Loucy (cell line): ENCODE data around the gene CORT.

Experiments used
- H2AFZ ChIP-seq: fragments of 200-600 bp; sonication (generic); 2 replicates; pipeline ENCODE4 v1.6.0; 2016; ENCODE audit warnings: antibody characterized with exemption, mild to moderate bottlenecking, low read length, moderate library complexity
- H3F3A ChIP-seq: fragments of 200-600 bp; 2 replicates; pipeline ENCODE4 v1.6.0; 2016; ENCODE audit warnings: antibody characterized with exemption, low read depth, mild to moderate bottlenecking
- H3K27me3 ChIP-seq: fragments of 200-600 bp; sonication (generic); 2 replicates; pipeline ENCODE4 v1.6.1; 2014; ENCODE audit warnings: low read length, mild to moderate bottlenecking; ENCODE audit not compliant: insufficient read depth, poor library complexity, severe bottlenecking
- H3K36me3 ChIP-seq: fragments of 200-600 bp; sonication (generic); 2 replicates; pipeline ENCODE4 v1.6.1; 2016; ENCODE audit warnings: low read length; ENCODE audit not compliant: insufficient read depth
- H3K4me1 ChIP-seq: fragments of 200-600 bp; sonication (generic); 2 replicates; pipeline ENCODE4 v1.5.1; 2014; ENCODE audit warnings: low read length, mild to moderate bottlenecking; ENCODE audit not compliant: insufficient read depth, poor library complexity, severe bottlenecking
- H3K4me2 ChIP-seq: fragments of 200-600 bp; sonication (generic); 2 replicates; pipeline ENCODE4 v1.6.0; 2014; ENCODE audit warnings: antibody characterized with exemption, low read length, low read depth, mild to moderate bottlenecking; ENCODE audit not compliant: poor library complexity, severe bottlenecking
- H3K4me3 ChIP-seq: fragments of 200-600 bp; sonication (generic); 2 replicates; pipeline ENCODE4 v1.5.1; 2014; ENCODE audit warnings: low read length, mild to moderate bottlenecking, mixed read lengths; ENCODE audit not compliant: poor library complexity, severe bottlenecking
- H3K79me2 ChIP-seq: fragments of 200-600 bp; sonication (generic); 2 replicates; pipeline ENCODE4 v1.6.1; 2014; ENCODE audit warnings: low read length; ENCODE audit not compliant: insufficient read depth
- H3K9ac ChIP-seq: fragments of 200-600 bp; sonication (generic); 2 replicates; pipeline ENCODE4 v1.6.0; 2014; ENCODE audit warnings: mild to moderate bottlenecking, low read depth, low read length, moderate library complexity; ENCODE audit not compliant: poor library complexity, severe bottlenecking
- H3K9me2 ChIP-seq: fragments of 200-600 bp; sonication (generic); replicated peaks from 2 replicates; pipeline ENCODE4 v1.6.1; 2016; ENCODE audit warnings: low read depth, low read length, mixed read lengths
- H3K9me3 ChIP-seq: fragments of 200-600 bp; sonication (generic); 2 replicates; pipeline ENCODE4 v1.6.1; 2014; ENCODE audit warnings: mild to moderate bottlenecking, antibody characterized with exemption, low read length, low read depth; ENCODE audit not compliant: insufficient read depth
- H4K20me1 ChIP-seq: fragments of 200-600 bp; sonication (generic); 2 replicates; pipeline ENCODE4 v1.6.0; 2014; ENCODE audit warnings: antibody characterized with exemption, low read length, mild to moderate bottlenecking; ENCODE audit not compliant: insufficient read depth, poor library complexity, severe bottlenecking
- CTCF ChIP-seq: fragments of 200-600 bp; sonication (generic); conservative IDR thresholded peaks from 2 replicates; pipeline ENCODE4 v1.5.1; 2014; ENCODE audit warnings: mild to moderate bottlenecking, antibody characterized with exemption, low read length
- EZH2phosphoT487 ChIP-seq: fragments of 200-600 bp; IDR thresholded peaks from 2 replicates; pipeline ENCODE4 v1.6.1; 2018; ENCODE audit warnings: antibody characterized with exemption, mild to moderate bottlenecking, moderate library complexity, borderline replicate concordance

The CORT gene

DNA sequence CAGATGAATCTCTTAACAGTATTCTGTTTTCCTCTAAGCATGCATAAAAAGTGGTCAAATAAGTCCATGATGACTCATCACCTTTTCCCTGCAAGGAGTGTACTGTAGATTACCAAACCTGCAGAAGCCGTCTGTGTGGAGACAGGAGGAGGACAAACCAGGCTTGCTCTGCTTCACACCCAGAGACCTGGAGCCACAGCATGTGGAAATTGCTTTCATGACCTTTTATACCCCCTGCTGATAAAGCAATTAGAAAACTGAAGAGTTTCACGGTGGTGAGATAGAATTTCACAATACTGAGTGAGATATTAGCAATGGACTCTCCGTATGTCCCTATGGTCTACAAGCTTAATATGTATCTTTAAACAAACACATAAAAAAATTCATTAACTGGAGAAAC lies 9.4 kb downstream of the CORT start:
- no peaks in the 10 kb centered on the region for H3K9me3 ChIP-seq
- TF ChIP-seq CTCF: no peak
- no peak for TF ChIP-seq EZH2phosphoT487
- H3K27me3 ChIP-seq: no peaks in the 10 kb centered on the region
- peaks cover 3% of the 10 kb centered on the region for H3K4me1 ChIP-seq
- H3K4me3 ChIP-seq: no peak overlapping the region
- H3K79me2 ChIP-seq: no peaks in the 10 kb centered on the region
- H3K9ac ChIP-seq: no peak overlapping the region
- no peaks in the 10 kb centered on the region for H4K20me1 ChIP-seq
- no peaks in the 10 kb centered on the region for H3K9me2 ChIP-seq
- peaks cover 19% of the 10 kb centered on the region; the same call in 1 of the 2 replicates for H3K36me3 ChIP-seq
- no peak overlapping the region for H2AFZ ChIP-seq
- H3F3A ChIP-seq: no peaks in the 10 kb centered on the region
- no peak overlapping the region for H3K4me2 ChIP-seq

GRCh38 chr1:10467078-10467477 lies 17.2 kb downstream of the CORT start:
- no peak for TF ChIP-seq CTCF
- no peak for TF ChIP-seq EZH2phosphoT487
- Histone ChIP-seq H3K9ac (no peak overlapping the region), H3K4me2 (no peak overlapping the region), H3F3A (no peaks in the 10 kb centered on the region), H3K9me3 (no peaks in the 10 kb centered on the region), H3K4me3 (no peak overlapping the region), H3K36me3 (peaks cover 36% of the 10 kb centered on the region; the same call in 1 of the 2 replicates), H2AFZ (no peak overlapping the region), H4K20me1 (no peaks in the 10 kb centered on the region), H3K4me1 (peaks cover 9% of the 10 kb centered on the region), H3K9me2 (no peaks in the 10 kb centered on the region), H3K79me2 (peaks cover 11% of the 10 kb centered on the region), H3K27me3 (no peaks in the 10 kb centered on the region)

DNA sequence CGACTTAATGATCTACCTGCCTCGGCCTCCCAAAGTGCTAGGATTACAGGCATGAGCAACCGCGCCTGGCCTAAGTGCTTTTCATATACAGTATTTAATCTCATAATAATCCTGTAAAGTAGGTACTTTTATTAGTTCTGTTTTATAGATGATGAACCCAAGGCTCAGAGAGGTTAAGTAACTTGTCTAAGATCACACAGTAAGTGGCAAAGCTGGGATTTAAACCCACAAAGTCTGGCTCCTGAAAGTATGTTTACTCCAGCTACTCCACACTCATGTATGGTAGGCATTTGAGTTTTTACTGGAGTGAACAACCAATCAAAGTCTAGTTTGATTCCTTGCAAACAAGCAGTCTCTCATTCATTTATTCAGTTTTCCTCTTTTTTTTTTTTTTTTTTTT lies 20.2 kb downstream of the CORT start:
- no peaks in the 10 kb centered on the region for H3K9me3 ChIP-seq
- no peaks in the 10 kb centered on the region for H3K9me2 ChIP-seq
- H3K4me2 ChIP-seq: no peak overlapping the region
- peaks cover under 1% of the 10 kb centered on the region for H4K20me1 ChIP-seq
- no peak overlapping the region for H3K9ac ChIP-seq
- H3K36me3 ChIP-seq: peaks cover 17% of the 10 kb centered on the region; the same call in 1 of the 2 replicates
- H3K79me2 ChIP-seq: peaks cover 13% of the 10 kb centered on the region
- no peak overlapping the region for H2AFZ ChIP-seq
- no peaks in the 10 kb centered on the region for H3K27me3 ChIP-seq
- TF ChIP-seq CTCF (no peak), EZH2phosphoT487 (no peak)
- no peaks in the 10 kb centered on the region for H3F3A ChIP-seq
- no peak overlapping the region for H3K4me3 ChIP-seq
- peaks cover 13% of the 10 kb centered on the region for H3K4me1 ChIP-seq
